Upper lobe of right lung (tissue), 1 donor: ENCODE measurements around the gene DNAJC1. TPM values are rescaled to one million over a fixed set of nuclear protein-coding genes. Genes with fewer than 3 reads are reported as not detected.
"Not testable (repeated sequence)": the region's sequence is repeated elsewhere in the genome, so short reads cannot be mapped to it uniquely, and the experiment has no call there.

Experiments
- ATAC-seq: fragments of 200-7000 bp; cut with Tn5 transposase; one replicate; pipeline ENCODE4 v1.9.1; 2020; ENCODE audit warnings: mild to moderate bottlenecking, moderate library complexity
- DNase-seq: peaks from one replicate; pipeline ENCODE4 v3.0.0-alpha.2; 2020
- H3K27ac ChIP-seq: fragments of 200-600 bp; one replicate; pipeline ENCODE4 v1.8.0; 2022
- H3K27me3 ChIP-seq: fragments of 200-600 bp; one replicate; pipeline ENCODE4 v1.8.0; 2022; ENCODE audit warnings: mild to moderate bottlenecking
- H3K36me3 ChIP-seq: fragments of 200-600 bp; one replicate; pipeline ENCODE4 v1.8.0; 2022
- H3K4me1 ChIP-seq: fragments of 200-600 bp; one replicate; pipeline ENCODE4 v1.8.0; 2022
- H3K4me3 ChIP-seq: fragments of 200-600 bp; one replicate; pipeline ENCODE4 v1.8.0; 2022; ENCODE audit warnings: mild to moderate bottlenecking
- H3K9me3 ChIP-seq: fragments of 200-600 bp; one replicate; pipeline ENCODE4 v1.8.0; 2022
- CTCF ChIP-seq: fragments of 200-600 bp; IDR thresholded peaks from one replicate; pipeline ENCODE4 v1.8.0; 2022; ENCODE audit warnings: antibody characterized with exemption
- intact Hi-C: fragments of 100-400 bp; cut with DNase I; formaldehyde crosslinking; loops from one replicate; pipeline ENCODE4 v1.11.0; 2022
- total RNA-seq: library from RNA; stranded (reverse); fragmentation: NEBNext Ultra II Directional; extraction: Animal tissue kit (Norgen Biotek cat#: 25700); gene quantifications from one replicate; pipeline ENCODE4 v1.2.1, GENCODE V29; 2021
- donor health status: DM: no; HTN: yes; CAD: no; lungs with severe emphysema.

DNAJC1 gene
- total RNA-seq, 1 donor from 2014 or later, result 32.7 TPM

- DNase-seq (no peak), ATAC-seq (no peak)
- H3K27ac ChIP-seq, result no peak overlapping the region
- H3K27me3 ChIP-seq, result no peaks in the 10 kb centered on the region
- no peak for TF ChIP-seq CTCF
- intact Hi-C loops, result no loop called here
- no peaks in the 10 kb centered on the region for H3K36me3 ChIP-seq
- H3K4me1 ChIP-seq, result no peaks in the 10 kb centered on the region
- no peaks in the 10 kb centered on the region for H3K9me3 ChIP-seq
- no peak overlapping the region for H3K4me3 ChIP-seq
These were observed 142.8 kb downstream of the DNAJC1 start for GRCh38 chr10:21860718-21861117.

GRCh38 chr10:21858455-21858854, 145.1 kb downstream of the DNAJC1 start:
- Histone ChIP-seq H3K36me3 (no peaks in the 10 kb centered on the region), H3K9me3 (no peaks in the 10 kb centered on the region), H3K4me1 (no peaks in the 10 kb centered on the region), H3K27ac (no peak overlapping the region), H3K4me3 (no peak overlapping the region), H3K27me3 (no peaks in the 10 kb centered on the region)
- intact Hi-C loops, result no loop called here
- ATAC-seq (no peak), DNase-seq (no peak)
- TF ChIP-seq CTCF, result no peak

- TF ChIP-seq CTCF, result no peak
- no peak for DNase-seq
- peaks cover 14% of the 10 kb centered on the region for H3K9me3 ChIP-seq
- no peaks in the 10 kb centered on the region for H3K4me1 ChIP-seq
- no peak overlapping the region for H3K4me3 ChIP-seq
- no peak overlapping the region for H3K27ac ChIP-seq
- intact Hi-C loops, result no loop called here
- no peaks in the 10 kb centered on the region for H3K27me3 ChIP-seq
- H3K36me3 ChIP-seq, result no peaks in the 10 kb centered on the region
- no peak for ATAC-seq
These were observed 153.9 kb downstream of the DNAJC1 start for GRCh38 chr10:21849607-21850006.

GRCh38 chr10:21843645-21844044, 159.9 kb downstream of the DNAJC1 start:
- DNase-seq (no peak), ATAC-seq (no peak)
- no peak overlapping the region for H3K27ac ChIP-seq
- peaks cover 7% of the 10 kb centered on the region for H3K9me3 ChIP-seq
- H3K4me1 ChIP-seq, result no peaks in the 10 kb centered on the region
- H3K36me3 ChIP-seq, result no peaks in the 10 kb centered on the region
- H3K4me3 ChIP-seq, result no peak overlapping the region
- intact Hi-C loops, result no loop called here
- no peak for TF ChIP-seq CTCF
- H3K27me3 ChIP-seq, result no peaks in the 10 kb centered on the region

- H3K9me3 ChIP-seq, intact Hi-C loops, DNase-seq, H3K36me3 ChIP-seq, H3K27ac ChIP-seq, H3K27me3 ChIP-seq, ATAC-seq, H3K4me3 ChIP-seq, H3K4me1 ChIP-seq: not testable (repeated sequence)
These were observed 162.3 kb downstream of the DNAJC1 start for GRCh38 chr10:21841273-21841672.

GRCh38 chr10:21837487-21837886, 166.0 kb downstream of the DNAJC1 start:
- ATAC-seq, H3K4me3 ChIP-seq, H3K4me1 ChIP-seq, H3K27ac ChIP-seq, DNase-seq, H3K36me3 ChIP-seq, intact Hi-C loops, H3K27me3 ChIP-seq: not testable (repeated sequence)
- peaks cover 17% of the 10 kb centered on the region for H3K9me3 ChIP-seq

- DNase-seq, result not testable (repeated sequence)
These were observed 169.0 kb downstream of the DNAJC1 start for GRCh38 chr10:21834574-21834973.

More at GRCh38 chr10:21834574-21834973, 169.0 kb downstream of the DNAJC1 start:
- H3K27me3 ChIP-seq, H3K36me3 ChIP-seq, ATAC-seq, H3K27ac ChIP-seq, H3K9me3 ChIP-seq, H3K4me1 ChIP-seq, H3K4me3 ChIP-seq, intact Hi-C loops: not testable (repeated sequence)
